Upper lobe of left lung (tissue), 6 donors: ENCODE data around the gene RNASEH2C. TPM values are rescaled to one million over a fixed set of nuclear protein-coding genes. Genes with fewer than 3 reads are reported as not detected.
"Not testable (repeated sequence)": the region's sequence is repeated elsewhere in the genome, so short reads cannot be mapped to it uniquely, and the experiment has no call there.

Source experiments
- ATAC-seq, 2 donors: fragments of 200-7000 bp; cut with Tn5 transposase; one replicate each; pipeline ENCODE4 v1.9.1; 2022; ENCODE audit warnings: mild to moderate bottlenecking in 2 of 2, moderate library complexity in 2 of 2; ENCODE audit not compliant: low FRiP score in 2 of 2
- DNase-seq, 2 donors: peaks; one replicate each; pipeline ENCODE4 v3.0.0-alpha.2; 2019 to 2020
- H3K27ac ChIP-seq, 4 donors: fragments of 200-600 bp; sonication (generic); one replicate each; pipeline ENCODE4 v1.5.1; 2016 to 2019
- H3K27me3 ChIP-seq, 4 donors: fragments of 200-600 bp; sonication (generic); one replicate each; pipeline ENCODE4 v1.5.1; 2017 to 2019
- H3K36me3 ChIP-seq, 4 donors: fragments of 200-600 bp; sonication (generic); one replicate each; pipeline ENCODE4 v1.5.1; 2016 to 2019
- H3K4me1 ChIP-seq, 4 donors: fragments of 200-600 bp; sonication (generic); one replicate each; pipeline ENCODE4 v1.5.1; 2018 to 2019
- H3K4me3 ChIP-seq, 4 donors: fragments of 200-600 bp; sonication (generic); one replicate each; pipeline ENCODE4 v1.5.1; 2017 to 2019; ENCODE audit warnings: mild to moderate bottlenecking in 2 of 4, moderate library complexity in 1 of 4
- H3K9me3 ChIP-seq, 4 donors: fragments of 200-600 bp; sonication (generic); one replicate each; pipeline ENCODE4 v1.5.1; 2018 to 2019
- EP300 ChIP-seq, 4 donors: sonication (generic); formaldehyde crosslinking; IDR thresholded peaks; one replicate each; pipeline ENCODE4 v1.5.1; 2017; ENCODE audit warnings: antibody characterized with exemption in 4 of 4, control low read depth in 2 of 4
- POLR2A ChIP-seq, 4 donors: fragments of 450-650 bp; IDR thresholded peaks; one replicate each; pipeline ENCODE4 v1.5.1; 2016 to 2017; ENCODE audit warnings: antibody characterized with exemption in 4 of 4, mild to moderate bottlenecking in 2 of 4
- POLR2AphosphoS5 ChIP-seq, 2 donors: sonication (generic); formaldehyde crosslinking; IDR thresholded peaks; one replicate each; pipeline ENCODE4 v1.5.1; 2017; ENCODE audit warnings: antibody characterized with exemption in 2 of 2
- WGBS, 2 donors: methylation state at CpG; one replicate each; pipeline ENCODE4 v1.1.5; 2017 to 2018; 5-methylcytosine and 5-hydroxymethylcytosine counted together
- total RNA-seq, 6 donors: library from RNA; depleted of rRNA in 4 of 6; stranded (reverse); fragments of >200 nt in 4 of 6; gene quantifications; one replicate each; pipeline versions ENCODE4 v1.1.0 to v1.2.1, GENCODE V29; 2016 to 2021
- TF ChIP-seq, protein P1 (sequence below), 6 experiments: fragments of 450-650 bp in 4 of 6; fragments of 200-600 bp in 2 of 6; sonication (generic) in 2 of 6; IDR thresholded peaks; one replicate each; pipeline ENCODE4 v1.5.1; 2016 to 2019; ENCODE audit warnings: antibody characterized with exemption in 6 of 6
- donor health status: DM: no; HTN: no; CAD: no; lungs with moderate emphysema.
- donor health status: DM: no; HTN: yes; CAD: no; lungs with severe emphysema.

Gene RNASEH2C
- 10 to 100 TPM; 35.0 to 81.7 (median 49.1) TPM for total RNA-seq

DNA sequence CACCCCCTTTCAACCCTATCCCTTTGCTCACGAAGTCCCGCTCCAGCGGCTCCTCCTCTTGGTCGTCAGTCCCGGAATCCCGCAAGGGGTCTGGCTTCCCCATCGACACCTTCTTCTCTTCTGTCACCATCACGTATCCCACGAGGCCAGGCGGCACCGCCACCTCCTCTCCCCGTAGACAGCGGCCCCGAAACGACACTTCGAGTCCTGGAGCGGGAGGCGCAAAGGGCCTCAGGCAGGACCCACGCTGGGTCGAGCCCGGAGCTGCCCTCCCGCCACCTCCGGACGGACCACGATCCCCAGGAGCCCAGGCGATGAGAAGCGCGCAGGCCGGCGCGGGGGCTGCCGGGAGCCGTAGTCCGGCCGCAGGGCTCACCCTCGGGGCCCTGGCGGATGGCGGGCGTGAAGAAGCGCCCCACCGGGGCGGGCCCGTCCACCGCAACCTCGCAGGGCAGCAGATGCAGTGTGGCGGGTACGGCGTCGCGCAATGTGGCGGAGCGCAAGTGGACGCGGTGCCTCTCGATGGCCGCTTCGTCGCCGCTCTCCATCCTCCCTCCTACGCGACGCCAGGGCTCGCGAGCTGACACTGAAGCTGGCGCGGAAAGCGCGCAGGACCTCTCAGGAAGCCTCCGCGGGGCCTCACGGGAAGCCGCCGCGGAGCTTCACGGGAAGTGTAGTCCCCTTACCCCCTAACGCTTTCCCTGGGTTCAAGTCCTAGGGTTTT lies at the start of gene RNASEH2C:
Gene RNASEH2C (minus strand): TSS at position 588 of the 724 bp plus-strand sequence. CDS start 40 bp downstream, at position 548.
- Histone ChIP-seq H3K36me3 (peaks cover 30 to 44% (median 42%) of the 10 kb centered on the region in 4 donors), H3K4me1 (peaks cover 18 to 24% (median 19%) of the 10 kb centered on the region in 4 donors), H3K9me3 (no peaks in the 10 kb centered on the region), H3K4me3 (peak within 1 kb of the TSS; percentile 76 to 98 (median 86)), H3K27me3 (no peaks in the 10 kb centered on the region), H3K27ac (peak within 1 kb of the TSS; percentile 73 to 94 (median 88))
- ATAC-seq (peak; percentile 95 to 98), DNase-seq (peak; percentile 89 to 95)
- TF ChIP-seq, protein P1, sequence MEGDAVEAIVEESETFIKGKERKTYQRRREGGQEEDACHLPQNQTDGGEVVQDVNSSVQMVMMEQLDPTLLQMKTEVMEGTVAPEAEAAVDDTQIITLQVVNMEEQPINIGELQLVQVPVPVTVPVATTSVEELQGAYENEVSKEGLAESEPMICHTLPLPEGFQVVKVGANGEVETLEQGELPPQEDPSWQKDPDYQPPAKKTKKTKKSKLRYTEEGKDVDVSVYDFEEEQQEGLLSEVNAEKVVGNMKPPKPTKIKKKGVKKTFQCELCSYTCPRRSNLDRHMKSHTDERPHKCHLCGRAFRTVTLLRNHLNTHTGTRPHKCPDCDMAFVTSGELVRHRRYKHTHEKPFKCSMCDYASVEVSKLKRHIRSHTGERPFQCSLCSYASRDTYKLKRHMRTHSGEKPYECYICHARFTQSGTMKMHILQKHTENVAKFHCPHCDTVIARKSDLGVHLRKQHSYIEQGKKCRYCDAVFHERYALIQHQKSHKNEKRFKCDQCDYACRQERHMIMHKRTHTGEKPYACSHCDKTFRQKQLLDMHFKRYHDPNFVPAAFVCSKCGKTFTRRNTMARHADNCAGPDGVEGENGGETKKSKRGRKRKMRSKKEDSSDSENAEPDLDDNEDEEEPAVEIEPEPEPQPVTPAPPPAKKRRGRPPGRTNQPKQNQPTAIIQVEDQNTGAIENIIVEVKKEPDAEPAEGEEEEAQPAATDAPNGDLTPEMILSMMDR (IDR thresholded peaks at IDR 0.05) = peak in 5 of 6 experiments; percentile 9 to 62 (median 30)
- peak in 2 of 4 donors; percentile 77 to 88 for TF ChIP-seq POLR2A (IDR thresholded peaks at IDR 0.05)
- peak in 1 of 4 donors; percentile 4 for TF ChIP-seq EP300 (IDR thresholded peaks at IDR 0.05)
- peak; percentile 67 to 89 for TF ChIP-seq POLR2AphosphoS5 (IDR thresholded peaks at IDR 0.05)
- WGBS, 2 donors = 1% methylated on average over 24 to 26 of the region's 76 CpGs

DNA sequence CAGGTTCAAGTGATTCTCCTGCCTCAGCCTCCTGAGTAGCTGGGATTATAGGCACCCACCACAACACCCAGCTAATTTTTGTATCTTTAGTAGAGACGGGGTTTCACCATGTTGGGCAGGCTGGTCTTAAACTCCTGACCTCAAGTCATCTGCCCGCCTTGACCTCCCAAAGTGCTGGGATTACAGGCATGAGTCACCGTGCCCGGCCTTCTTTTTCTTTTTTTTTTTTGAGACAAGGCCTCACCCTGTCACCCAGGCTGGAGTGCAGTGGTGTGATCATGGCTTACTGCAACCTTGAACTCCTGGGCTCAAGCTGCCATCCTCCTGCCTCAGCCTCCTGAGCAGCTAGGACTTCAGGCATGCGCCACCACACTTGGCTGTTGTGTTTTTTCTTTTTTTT lies 47.2 kb upstream of the RNASEH2C start:
- H3K27me3 ChIP-seq, H3K36me3 ChIP-seq, H3K27ac ChIP-seq, H3K4me3 ChIP-seq, H3K9me3 ChIP-seq, ATAC-seq, DNase-seq: not testable (repeated sequence)
- H3K4me1 ChIP-seq = peaks cover 0 to 10% (median 5%) of the 10 kb centered on the region in 4 donors
- WGBS, 2 donors = 70 to 73% methylated on average over 5 of the region's 5 CpGs

DNA sequence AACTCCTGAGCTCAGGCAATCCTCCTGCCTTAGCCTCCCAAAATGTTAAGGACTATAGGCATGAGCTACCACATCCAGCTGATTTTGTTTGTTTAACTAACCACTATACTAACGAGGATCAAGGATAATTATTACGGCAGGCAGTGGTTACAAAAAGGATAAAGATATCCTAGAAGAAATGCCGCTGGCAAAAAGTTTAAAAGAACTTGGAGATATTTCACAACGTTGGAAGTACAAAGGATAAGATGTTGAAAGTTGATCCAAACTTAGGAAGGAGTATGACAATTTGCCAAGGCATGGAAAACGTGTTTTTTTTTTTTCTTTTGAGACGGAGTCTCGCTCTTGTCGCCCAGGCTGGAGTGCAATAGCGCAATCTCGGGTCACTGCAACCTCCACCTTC lies 46.8 kb upstream of the RNASEH2C start:
- 61 to 66% methylated on average over 10 of the region's 10 CpGs for WGBS, 2 donors
- H3K27me3 ChIP-seq = no peaks in the 10 kb centered on the region
- DNase-seq = no peak
- ATAC-seq = no peak
- H3K9me3 ChIP-seq = no peaks in the 10 kb centered on the region
- no peak for TF ChIP-seq POLR2A (IDR thresholded peaks at IDR 0.05)
- no peak for TF ChIP-seq EP300 (IDR thresholded peaks at IDR 0.05)
- TF ChIP-seq, protein P1 (IDR thresholded peaks at IDR 0.05) = no peak
- TF ChIP-seq POLR2AphosphoS5 (IDR thresholded peaks at IDR 0.05) = no peak
- no peaks in the 10 kb centered on the region for H3K36me3 ChIP-seq
- H3K27ac ChIP-seq = no peak overlapping the region
- H3K4me3 ChIP-seq = no peak overlapping the region
- H3K4me1 ChIP-seq = peaks cover 0 to 10% (median 5%) of the 10 kb centered on the region in 4 donors

DNA sequence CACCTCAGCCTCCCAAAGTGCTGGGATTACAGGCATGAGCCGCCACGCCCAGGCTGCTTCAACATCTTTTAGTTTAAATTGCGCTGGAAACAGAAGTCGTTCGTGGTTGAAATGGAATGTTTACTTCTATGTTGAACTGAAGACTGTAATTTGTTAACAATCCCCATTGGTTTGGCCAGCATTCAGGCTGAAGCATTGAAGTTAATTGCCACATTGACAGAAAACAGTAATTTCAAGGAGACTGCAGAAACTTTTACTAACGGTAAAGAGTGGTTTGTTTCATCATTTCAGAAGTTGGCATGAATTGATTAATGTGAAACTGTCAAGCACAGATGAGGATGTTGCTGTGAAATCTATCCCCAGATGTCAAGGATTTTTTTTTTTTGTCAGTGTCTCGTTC lies 45.9 kb upstream of the RNASEH2C start:
- no peaks in the 10 kb centered on the region for H3K36me3 ChIP-seq
- H3K27me3 ChIP-seq = no peaks in the 10 kb centered on the region
- ATAC-seq = no peak

DNA sequence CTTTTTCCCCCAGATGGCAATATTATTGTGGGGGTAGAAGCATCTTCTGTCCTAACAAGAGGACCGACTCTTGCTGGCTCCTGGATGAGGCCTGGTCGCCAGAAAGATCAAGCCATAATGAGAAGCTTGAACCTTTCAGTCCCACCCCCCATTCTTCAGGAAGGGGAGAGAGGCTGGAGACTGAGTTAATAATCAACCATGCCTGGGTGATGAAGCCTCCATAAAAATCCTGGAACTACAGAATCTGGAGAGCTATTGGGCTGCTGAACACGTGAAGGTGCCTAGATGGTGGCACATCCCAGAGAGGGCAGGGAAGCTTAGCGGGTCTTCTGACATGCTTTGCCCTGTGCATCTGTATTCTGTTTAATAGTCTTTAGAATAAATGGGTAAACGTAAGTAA lies 43.8 kb upstream of the RNASEH2C start:
- Histone ChIP-seq H3K27me3 (no peaks in the 10 kb centered on the region), H3K27ac (no peak overlapping the region), H3K9me3 (no peaks in the 10 kb centered on the region), H3K4me3 (no peak overlapping the region), H3K4me1 (peaks cover 0 to 3% (median under 1%) of the 10 kb centered on the region in 4 donors), H3K36me3 (no peaks in the 10 kb centered on the region)
- TF ChIP-seq, protein P1 (IDR thresholded peaks at IDR 0.05) = no peak
- TF ChIP-seq EP300 (IDR thresholded peaks at IDR 0.05) = no peak
- no peak for TF ChIP-seq POLR2AphosphoS5 (IDR thresholded peaks at IDR 0.05)
- TF ChIP-seq POLR2A (IDR thresholded peaks at IDR 0.05) = no peak
- no peak for ATAC-seq
- no peak for DNase-seq
- WGBS, 2 donors = 70 to 87% methylated on average over 5 of the region's 5 CpGs

More for the DNA sequence above, 45.9 kb upstream of the RNASEH2C start:
- Histone ChIP-seq H3K4me1 (peaks cover 0 to 10% (median 5%) of the 10 kb centered on the region in 4 donors), H3K9me3 (no peaks in the 10 kb centered on the region), H3K27ac (no peak overlapping the region), H3K4me3 (no peak overlapping the region)
- TF ChIP-seq POLR2AphosphoS5 (IDR thresholded peaks at IDR 0.05) (no peak), EP300 (IDR thresholded peaks at IDR 0.05) (no peak)
- 32 to 35% methylated on average over 7 of the region's 7 CpGs for WGBS, 2 donors
- no peak for DNase-seq

DNA sequence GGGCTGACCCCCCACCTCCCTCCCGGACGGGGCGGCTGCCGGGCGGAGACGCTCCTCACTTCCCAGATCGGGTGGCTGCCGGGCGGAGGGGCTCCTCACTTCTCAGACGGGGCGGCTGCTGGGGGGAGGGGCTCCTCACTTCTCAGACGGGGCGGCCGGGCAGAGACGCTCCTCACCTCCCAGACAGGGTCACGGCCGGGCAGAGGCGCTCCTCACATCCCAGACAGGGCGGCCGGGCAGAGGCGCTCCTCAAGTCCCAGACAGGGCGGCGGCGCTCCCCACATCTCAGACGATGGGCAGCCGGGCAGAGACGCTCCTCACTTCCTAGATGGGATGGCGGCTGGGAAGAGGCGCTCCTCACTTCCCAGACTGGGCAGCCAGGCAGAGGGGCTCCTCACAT lies 42.2 kb upstream of the RNASEH2C start:
- not testable (repeated sequence) for H3K27ac ChIP-seq, H3K27me3 ChIP-seq, ATAC-seq, H3K4me1 ChIP-seq, H3K9me3 ChIP-seq, H3K4me3 ChIP-seq, H3K36me3 ChIP-seq
- 90% methylated on average over 9 of the region's 29 CpGs; no CpG with 5 or more reads in 1 of the 2 donors for WGBS, 2 donors
- DNase-seq = peak in 1 of 2 donors; percentile 55

DNA sequence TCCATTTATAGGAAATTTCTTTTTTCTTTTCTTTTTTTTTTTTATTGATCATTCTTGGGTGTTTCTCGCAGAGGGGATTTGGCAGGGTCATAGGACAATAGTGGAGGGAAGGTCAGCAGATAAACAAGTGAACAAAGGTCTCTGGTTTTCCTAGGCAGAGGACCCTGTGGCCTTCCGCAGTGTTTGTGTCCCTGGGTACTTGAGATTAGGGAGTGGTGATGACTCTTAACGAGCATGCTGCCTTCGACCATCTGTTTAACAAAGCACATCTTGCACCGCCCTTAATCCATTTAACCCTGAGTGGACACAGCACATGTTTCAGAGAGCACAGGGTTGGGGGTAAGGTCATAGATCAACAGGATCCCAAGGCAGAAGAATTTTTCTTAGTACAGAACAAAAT lies 41.6 kb upstream of the RNASEH2C start:
- WGBS, 2 donors = 61 to 68% methylated on average over 5 of the region's 5 CpGs
- not testable (repeated sequence) for H3K36me3 ChIP-seq, H3K4me1 ChIP-seq

More for the DNA sequence above, 41.6 kb upstream of the RNASEH2C start:
- ATAC-seq, H3K27me3 ChIP-seq, DNase-seq, H3K9me3 ChIP-seq, H3K4me3 ChIP-seq, H3K27ac ChIP-seq: not testable (repeated sequence)
